SK-N-SH (cell line): Measurements from ENCODE around the gene TINAGL1. TPM values are rescaled to one million over a fixed set of nuclear protein-coding genes. Genes with fewer than 3 reads are reported as not detected.

Experiments used
- CTCF ChIA-PET: fragments of 300-600, 350-600 bp; formaldehyde crosslinking; extraction: SDS; loops from one replicate; lab custom pipeline; 2021; lab: Yijun Ruan, JAX
- POLR2A ChIA-PET: fragments of 350-600 bp; sonication (Branson Sonifier 250); formaldehyde crosslinking; extraction: SDS; loops from one replicate; lab custom pipeline; 2020; ENCODE audit warnings: antibody characterized with exemption, inconsistent platforms; lab: Yijun Ruan, JAX
- DNase-seq: peaks from one replicate; pipeline ENCODE4 v3.0.0; 2012
- H2AFZ ChIP-seq: fragments of 200-600 bp; sonication (generic); 2 replicates; pipeline ENCODE4 v1.8.1; 2016; ENCODE audit warnings: antibody characterized with exemption, mild to moderate bottlenecking, low read depth
- H3F3A ChIP-seq: fragments of 200-600 bp; sonication (generic); replicated peaks from 2 replicates; pipeline ENCODE3; 2016; ENCODE audit warnings: antibody characterized with exemption, mild to moderate bottlenecking; ENCODE audit not compliant: insufficient read depth
- H3K27ac ChIP-seq, 2 experiments: fragments of 200-500 bp in 1 of 2; fragments of 200-600 bp in 1 of 2; sonication (Bioruptor generic) in 1 of 2; sonication (generic), shearing (Covaris generic) in 1 of 2; 2 replicates each; pipeline versions ENCODE4 v1.5.1 to v1.6.1; 2014 to 2016; ENCODE audit warnings: low read depth in 2 of 2, inconsistent platforms in 1 of 2, low read length in 1 of 2, mild to moderate bottlenecking in 1 of 2, mixed read lengths in 1 of 2
- H3K27me3 ChIP-seq: fragments of 200-600 bp; sonication (generic), shearing (Covaris generic); 2 replicates; pipeline ENCODE4 v1.6.1; 2016; ENCODE audit warnings: mixed run types; ENCODE audit not compliant: insufficient read depth
- H3K36me3 ChIP-seq, 2 experiments: fragments of 200-500 bp in 1 of 2; fragments of 200-600 bp in 1 of 2; sonication (Bioruptor generic) in 1 of 2; sonication (generic) in 1 of 2; replicated peaks in 1 of 2; 2 replicates each; pipeline versions ENCODE3 to v1.5.1; 2014 to 2016; ENCODE audit warnings: low read length in 1 of 2, mild to moderate bottlenecking in 1 of 2; ENCODE audit not compliant: insufficient read depth in 2 of 2, control insufficient read depth in 1 of 2
- H3K4me1 ChIP-seq, 2 experiments: fragments of 200-500 bp in 1 of 2; fragments of 200-600 bp in 1 of 2; sonication (Bioruptor generic) in 1 of 2; sonication (generic), shearing (Covaris generic) in 1 of 2; 2 replicates each; pipeline versions ENCODE4 v1.5.1 to v1.6.1; 2014 to 2016; ENCODE audit warnings: low read depth in 1 of 2, low read length in 1 of 2, mixed run types in 1 of 2; ENCODE audit not compliant: insufficient read depth in 2 of 2, control insufficient read depth in 1 of 2
- H3K4me2 ChIP-seq: fragments of 200-600 bp; sonication (generic), shearing (Covaris generic); 2 replicates; pipeline ENCODE4 v1.6.1; 2017; ENCODE audit warnings: mixed run types
- H3K4me3 ChIP-seq, 2 experiments: fragments of 200-500 bp in 1 of 2; fragments of 200-600 bp in 1 of 2; sonication (Bioruptor generic) in 1 of 2; sonication (generic), shearing (Covaris generic) in 1 of 2; 2 replicates each; pipeline versions ENCODE4 v1.5.1 to v1.8.1; 2014 to 2016; ENCODE audit warnings: low read depth in 2 of 2, inconsistent platforms in 1 of 2, low read length in 1 of 2, mild to moderate bottlenecking in 1 of 2, mixed read lengths in 1 of 2, moderate library complexity in 1 of 2
- H3K79me2 ChIP-seq: fragments of 200-600 bp; sonication (generic); 2 replicates; pipeline ENCODE4 v1.8.1; 2017; ENCODE audit warnings: mild to moderate bottlenecking; ENCODE audit not compliant: insufficient read depth
- H3K9ac ChIP-seq: fragments of 200-600 bp; sonication (generic); 2 replicates; pipeline ENCODE4 v1.6.1; 2017; ENCODE audit warnings: mixed run types
- H3K9me2 ChIP-seq: fragments of 200-600 bp; sonication (generic); 2 replicates; pipeline ENCODE4 v1.6.1; 2017; ENCODE audit warnings: mixed run types
- H3K9me3 ChIP-seq: fragments of 200-600 bp; sonication (generic); 2 replicates; pipeline ENCODE4 v1.6.1; 2017; ENCODE audit warnings: mixed run types, mild to moderate bottlenecking, moderate library complexity
- H4K20me1 ChIP-seq: fragments of 200-600 bp; sonication (generic); 2 replicates; pipeline ENCODE4 v1.6.1; 2017; ENCODE audit warnings: mild to moderate bottlenecking, mixed run types; ENCODE audit not compliant: insufficient read depth
- CHD2 ChIP-seq: fragments of 150-350 bp; IDR thresholded peaks from 2 replicates; pipeline ENCODE4 v1.6.1; 2018; ENCODE audit warnings: low read length; ENCODE audit not compliant: partially characterized antibody
- ELF1 ChIP-seq: IDR thresholded peaks from 2 replicates; pipeline ENCODE4 v1.4.0; 2012
- FOXM1 ChIP-seq: IDR thresholded peaks from 2 replicates; pipeline ENCODE4 v1.4.0; 2012; ENCODE audit warnings: low read depth, mild to moderate bottlenecking
- GATA2 ChIP-seq: sonication (generic); formaldehyde crosslinking; IDR thresholded peaks from 2 replicates; pipeline ENCODE4 v1.5.0; 2020; ENCODE audit warnings: mild to moderate bottlenecking, missing genetic modification reagents
- JUND ChIP-seq: IDR thresholded peaks from 2 replicates; pipeline ENCODE4 v1.4.0; 2012
- NFIC ChIP-seq: IDR thresholded peaks from 2 replicates; pipeline ENCODE4 v1.4.0; 2012; ENCODE audit warnings: borderline replicate concordance
- REST ChIP-seq: IDR thresholded peaks from 2 replicates; pipeline ENCODE4 v1.6.1; 2012; ENCODE audit warnings: mild to moderate bottlenecking, low read depth, low read length, moderate library complexity
- RFX5 ChIP-seq: IDR thresholded peaks from 2 replicates; pipeline ENCODE4 v1.6.1; 2012; ENCODE audit warnings: mild to moderate bottlenecking, improper control_type of control experiment, low read length
- TCF12 ChIP-seq: IDR thresholded peaks from 2 replicates; pipeline ENCODE4 v1.4.0; 2012
- TEAD4 ChIP-seq: IDR thresholded peaks from 2 replicates; pipeline ENCODE4 v1.4.0; 2012; ENCODE audit warnings: mild to moderate bottlenecking, borderline replicate concordance; ENCODE audit not compliant: insufficient read depth
- WGBS: methylation state at CpG from one replicate; pipeline ENCODE4 v1.1.6; 2017; ENCODE audit warnings: low lambda C conversion rate; 5-methylcytosine and 5-hydroxymethylcytosine counted together
- polyA plus RNA-seq, 3 experiments: library from polyadenylated mRNA; depleted of rRNA; stranded (reverse); fragments of >200 nt; gene quantifications; 2 replicates each; pipeline ENCODE4 v1.2.3, GENCODE V29; 2012
- TF ChIP-seq, protein P1 (sequence below): IDR thresholded peaks from 2 replicates; pipeline ENCODE4 v1.4.0; 2012; ENCODE audit warnings: low read depth, borderline replicate concordance
- TF ChIP-seq, protein P2 (sequence below): IDR thresholded peaks from 2 replicates; pipeline ENCODE4; 2012

Gene TINAGL1
- polyA plus RNA-seq, 1 of the 3 experiments (the other 2 are of a cell fraction), result not detected

GRCh38 chr1:31570906-31571305 lies 5.4 kb upstream of the TINAGL1 start:
- H4K20me1 ChIP-seq, result no peaks in the 10 kb centered on the region
- CTCF ChIA-PET, result interaction anchor here (0.8 to 5.1 kb wide), 7 partner anchors 11 to 192 kb away, joined by 3 to 24 read pairs (median 4); partner anchors contain the start of gene HCRTR1
- H3K4me1 ChIP-seq, result peaks cover 17 to 20% of the 10 kb centered on the region in 2 experiments; a peak in 3 of 4 replicates
- no peaks in the 10 kb centered on the region for H3K9me2 ChIP-seq
- no peak overlapping the region for H3K4me2 ChIP-seq
- H3K9me3 ChIP-seq, result no peaks in the 10 kb centered on the region
- no peak overlapping the region for H3K9ac ChIP-seq
- H3K27ac ChIP-seq, result no peak overlapping the region
- no peaks in the 10 kb centered on the region for H3K79me2 ChIP-seq
- no peak for DNase-seq
- TF ChIP-seq TCF12, result no peak
- TF ChIP-seq, protein P1, sequence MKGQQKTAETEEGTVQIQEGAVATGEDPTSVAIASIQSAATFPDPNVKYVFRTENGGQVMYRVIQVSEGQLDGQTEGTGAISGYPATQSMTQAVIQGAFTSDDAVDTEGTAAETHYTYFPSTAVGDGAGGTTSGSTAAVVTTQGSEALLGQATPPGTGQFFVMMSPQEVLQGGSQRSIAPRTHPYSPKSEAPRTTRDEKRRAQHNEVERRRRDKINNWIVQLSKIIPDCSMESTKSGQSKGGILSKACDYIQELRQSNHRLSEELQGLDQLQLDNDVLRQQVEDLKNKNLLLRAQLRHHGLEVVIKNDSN, result no peak
- TF ChIP-seq, protein P2, sequence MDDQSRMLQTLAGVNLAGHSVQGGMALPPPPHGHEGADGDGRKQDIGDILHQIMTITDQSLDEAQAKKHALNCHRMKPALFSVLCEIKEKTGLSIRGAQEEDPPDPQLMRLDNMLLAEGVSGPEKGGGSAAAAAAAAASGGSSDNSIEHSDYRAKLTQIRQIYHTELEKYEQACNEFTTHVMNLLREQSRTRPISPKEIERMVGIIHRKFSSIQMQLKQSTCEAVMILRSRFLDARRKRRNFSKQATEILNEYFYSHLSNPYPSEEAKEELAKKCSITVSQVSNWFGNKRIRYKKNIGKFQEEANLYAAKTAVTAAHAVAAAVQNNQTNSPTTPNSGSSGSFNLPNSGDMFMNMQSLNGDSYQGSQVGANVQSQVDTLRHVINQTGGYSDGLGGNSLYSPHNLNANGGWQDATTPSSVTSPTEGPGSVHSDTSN, result no peak
- H3K4me3 ChIP-seq, result no peak overlapping the region
- H3F3A ChIP-seq, result peaks cover 8% of the 10 kb centered on the region
- no peaks in the 10 kb centered on the region for H3K27me3 ChIP-seq
- 100% methylated on average over 1 of the region's 1 CpG for WGBS
- no peaks in the 10 kb centered on the region for H3K36me3 ChIP-seq
- POLR2A ChIA-PET, result interaction anchor here (1.1 kb wide), 1 partner anchor 58 kb away, joined by 3 read pairs; no protein-coding TSS in a partner anchor
- H2AFZ ChIP-seq, result no peak overlapping the region

GRCh38 chr1:31571340-31572295 lies 4.7 kb upstream of the TINAGL1 start:
- no peak overlapping the region for H3K4me2 ChIP-seq
- H3K9me2 ChIP-seq, result no peaks in the 10 kb centered on the region
- H3F3A ChIP-seq, result peaks cover 8% of the 10 kb centered on the region
- H4K20me1 ChIP-seq, result no peaks in the 10 kb centered on the region
- no peak overlapping the region for H2AFZ ChIP-seq
- no peaks in the 10 kb centered on the region for H3K79me2 ChIP-seq
- POLR2A ChIA-PET, result interaction anchor here (1.1 kb wide), 1 partner anchor 57 kb away, joined by 3 read pairs; no protein-coding TSS in a partner anchor
- TF ChIP-seq FOXM1, result no peak
- no peak for TF ChIP-seq NFIC
- no peak for TF ChIP-seq TEAD4
- no peak for TF ChIP-seq TCF12
- no peak for TF ChIP-seq RFX5
- TF ChIP-seq GATA2 (CRISPR knock-in tag), result no peak
- no peak for TF ChIP-seq REST
- TF ChIP-seq ELF1, result no peak
- TF ChIP-seq, protein P2, result no peak
- TF ChIP-seq JUND, result no peak
- no peak for TF ChIP-seq CHD2
- TF ChIP-seq, all 33 proteins: peak for 0
- no peaks in the 10 kb centered on the region for H3K9me3 ChIP-seq
- DNase-seq, result no peak
- WGBS, result 90% methylated on average over 14 of the region's 14 CpGs
- CTCF ChIA-PET, result interaction anchor here (1.1 to 5.1 kb wide), 8 partner anchors 8 to 390 kb away, joined by 3 to 24 read pairs (median 4); partner anchors contain the start of gene HCRTR1
- H3K27me3 ChIP-seq, result no peaks in the 10 kb centered on the region
- H3K9ac ChIP-seq, result no peak overlapping the region
- H3K36me3 ChIP-seq, result no peaks in the 10 kb centered on the region
- peaks cover 17 to 20% of the 10 kb centered on the region in 2 experiments; a peak in 3 of 4 replicates for H3K4me1 ChIP-seq
- no peak overlapping the region for H3K27ac ChIP-seq
- no peak overlapping the region for H3K4me3 ChIP-seq
